GM12864 (cell line): Measurements from ENCODE around the gene IFNG.
"Not testable (repeated sequence)": the region's sequence is repeated elsewhere in the genome, so short reads cannot be mapped to it uniquely, and the experiment has no call there.

Experiments used
- DNase-seq: peaks from one replicate; pipeline ENCODE4 v3.0.0-alpha.2; 2011; ENCODE audit warnings: low read depth
- H3K4me3 ChIP-seq: 2 replicates; pipeline ENCODE4 v1.5.1; 2011; ENCODE audit warnings: mild to moderate bottlenecking, low read depth, low read length, control low read depth
- TF ChIP-seq, protein P1 (sequence below): IDR thresholded peaks from 2 replicates; pipeline ENCODE4 v1.5.1; 2011; ENCODE audit warnings: low read depth, mild to moderate bottlenecking, moderate library complexity, low read length, control low read depth, inconsistent platforms; ENCODE audit errors: missing control alignments

IFNG gene

DNA sequence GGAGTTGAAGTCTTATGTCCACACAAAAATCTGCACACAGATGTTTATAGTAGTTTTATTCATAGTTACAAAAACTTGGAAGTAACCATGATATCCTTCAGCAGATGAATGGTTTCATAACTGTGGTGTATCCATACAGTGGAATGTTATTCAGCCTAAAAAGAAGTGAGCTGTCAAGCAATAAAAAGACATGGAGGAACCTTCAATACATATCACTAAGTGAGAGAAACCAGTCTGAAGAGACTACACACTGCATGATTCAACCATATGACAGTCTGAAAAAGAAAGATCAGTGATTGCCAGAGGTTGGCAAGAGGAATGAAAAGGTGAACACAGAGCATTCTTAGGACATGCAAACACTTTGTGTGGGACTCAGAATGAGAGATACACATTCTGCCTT lies 18.6 kb upstream of the IFNG start:
- TF ChIP-seq, protein P1, sequence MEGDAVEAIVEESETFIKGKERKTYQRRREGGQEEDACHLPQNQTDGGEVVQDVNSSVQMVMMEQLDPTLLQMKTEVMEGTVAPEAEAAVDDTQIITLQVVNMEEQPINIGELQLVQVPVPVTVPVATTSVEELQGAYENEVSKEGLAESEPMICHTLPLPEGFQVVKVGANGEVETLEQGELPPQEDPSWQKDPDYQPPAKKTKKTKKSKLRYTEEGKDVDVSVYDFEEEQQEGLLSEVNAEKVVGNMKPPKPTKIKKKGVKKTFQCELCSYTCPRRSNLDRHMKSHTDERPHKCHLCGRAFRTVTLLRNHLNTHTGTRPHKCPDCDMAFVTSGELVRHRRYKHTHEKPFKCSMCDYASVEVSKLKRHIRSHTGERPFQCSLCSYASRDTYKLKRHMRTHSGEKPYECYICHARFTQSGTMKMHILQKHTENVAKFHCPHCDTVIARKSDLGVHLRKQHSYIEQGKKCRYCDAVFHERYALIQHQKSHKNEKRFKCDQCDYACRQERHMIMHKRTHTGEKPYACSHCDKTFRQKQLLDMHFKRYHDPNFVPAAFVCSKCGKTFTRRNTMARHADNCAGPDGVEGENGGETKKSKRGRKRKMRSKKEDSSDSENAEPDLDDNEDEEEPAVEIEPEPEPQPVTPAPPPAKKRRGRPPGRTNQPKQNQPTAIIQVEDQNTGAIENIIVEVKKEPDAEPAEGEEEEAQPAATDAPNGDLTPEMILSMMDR, result no peak
- H3K4me3 ChIP-seq, result no peak overlapping the region
- DNase-seq, result no peak

DNA sequence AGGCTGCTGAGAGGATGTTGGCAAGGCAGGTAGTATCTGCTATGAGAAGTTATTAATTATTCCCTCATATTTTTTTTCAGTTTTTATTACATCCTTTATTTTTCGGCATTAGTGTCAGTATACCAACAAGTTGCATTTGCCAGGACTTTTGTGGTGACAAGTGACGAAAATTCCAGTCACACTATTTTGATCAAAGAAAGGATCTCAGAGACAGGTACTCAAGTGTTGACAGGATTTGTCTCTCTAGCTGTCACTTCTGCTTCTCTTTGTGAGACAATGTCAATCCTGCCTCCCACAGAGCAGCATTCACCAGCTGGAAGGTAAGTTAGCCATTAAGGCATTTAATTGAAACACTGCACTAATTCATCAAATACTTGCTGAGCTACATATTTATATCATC lies 18.0 kb upstream of the IFNG start:
- DNase-seq, result no peak
- TF ChIP-seq, protein P1, result no peak
- no peak overlapping the region for H3K4me3 ChIP-seq

DNA sequence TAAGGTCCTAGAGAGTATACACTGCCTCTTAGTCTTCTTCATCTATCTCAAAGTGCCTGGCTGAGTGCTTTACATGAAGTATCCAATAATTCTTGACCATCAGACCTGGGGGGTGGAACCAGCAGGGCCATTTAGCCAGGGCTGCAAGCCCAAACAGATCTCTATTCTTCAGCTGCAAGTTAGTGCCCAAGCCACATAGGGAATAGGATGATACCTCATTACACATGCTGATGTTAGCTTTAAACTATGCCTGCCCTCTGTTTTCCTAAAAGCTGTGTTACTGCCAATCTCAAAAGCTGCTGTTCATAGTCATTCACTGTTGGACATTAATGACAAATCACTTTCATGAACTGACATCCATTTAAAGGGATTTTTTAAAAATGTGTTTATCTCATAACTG lies 16.7 kb upstream of the IFNG start:
- no peak for DNase-seq
- TF ChIP-seq, protein P1, result no peak

DNA sequence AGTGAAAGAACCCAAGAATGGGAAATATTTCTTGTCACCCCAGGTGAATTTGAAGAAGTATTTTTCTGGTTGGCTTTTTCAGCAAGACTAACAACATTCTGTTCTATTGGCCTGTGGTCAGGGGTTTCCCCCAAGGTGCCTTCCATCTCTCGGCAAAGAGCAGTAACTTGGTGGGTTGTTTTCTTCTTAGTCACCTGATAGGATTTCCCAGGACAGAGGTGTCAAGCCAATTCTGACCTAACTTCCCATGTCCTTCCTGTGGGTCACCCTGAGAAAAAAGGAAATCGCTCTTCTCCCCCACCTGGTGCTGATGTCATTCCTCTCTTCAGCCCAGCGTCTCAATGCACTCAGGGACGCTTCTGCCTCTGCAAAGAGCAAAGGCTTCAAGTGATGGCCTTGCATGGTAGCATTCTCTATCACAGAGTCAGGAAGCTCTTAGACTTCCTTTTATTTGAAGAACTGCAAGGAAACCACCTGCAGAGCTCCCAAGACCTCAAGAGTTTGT lies 16.1 kb upstream of the IFNG start:
- TF ChIP-seq, protein P1, result no peak
- H3K4me3 ChIP-seq, result no peak overlapping the region
- peak; percentile 43 for DNase-seq

More for the DNA sequence above, 16.7 kb upstream of the IFNG start:
- no peak overlapping the region for H3K4me3 ChIP-seq

DNA sequence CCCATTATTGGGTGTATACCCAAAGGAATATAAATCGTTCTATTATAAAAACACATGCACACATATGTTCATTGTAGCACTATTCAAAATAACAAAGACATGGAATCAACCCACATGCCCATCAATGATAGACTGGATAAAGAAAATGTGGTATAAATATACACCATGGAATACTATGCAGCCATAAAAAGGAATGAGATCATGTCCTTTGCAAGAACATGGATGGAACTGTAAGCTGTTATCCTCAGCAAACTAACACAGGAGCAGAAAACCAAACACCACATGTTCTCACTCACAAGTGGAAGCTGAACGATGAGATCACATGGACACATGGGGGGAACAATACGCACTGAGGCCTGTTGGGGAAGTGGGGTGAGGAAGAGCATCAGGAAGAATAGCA lies 15.2 kb upstream of the IFNG start:
- H3K4me3 ChIP-seq, DNase-seq: not testable (repeated sequence)

DNA sequence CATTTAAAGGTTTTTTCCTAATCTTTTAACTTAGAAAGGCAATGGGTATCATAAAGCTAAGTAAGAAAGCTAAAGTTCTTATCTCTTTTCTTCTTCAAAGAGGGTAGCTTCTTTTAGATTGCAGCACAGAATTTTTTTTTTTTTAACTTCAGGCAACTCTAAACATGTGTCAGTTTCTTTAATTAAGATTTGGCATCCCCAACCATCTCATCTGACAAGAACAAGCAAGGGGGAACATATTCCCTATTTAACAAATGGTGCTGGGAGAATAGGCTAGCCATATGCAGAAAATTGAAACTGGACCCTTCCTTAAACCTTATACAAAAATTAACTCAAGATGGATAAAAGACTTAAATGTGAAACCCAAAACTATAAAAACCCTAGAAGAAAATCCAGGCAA lies 14.3 kb upstream of the IFNG start:
- DNase-seq, result no peak
- H3K4me3 ChIP-seq, result no peak overlapping the region
- TF ChIP-seq, protein P1, result no peak

DNA sequence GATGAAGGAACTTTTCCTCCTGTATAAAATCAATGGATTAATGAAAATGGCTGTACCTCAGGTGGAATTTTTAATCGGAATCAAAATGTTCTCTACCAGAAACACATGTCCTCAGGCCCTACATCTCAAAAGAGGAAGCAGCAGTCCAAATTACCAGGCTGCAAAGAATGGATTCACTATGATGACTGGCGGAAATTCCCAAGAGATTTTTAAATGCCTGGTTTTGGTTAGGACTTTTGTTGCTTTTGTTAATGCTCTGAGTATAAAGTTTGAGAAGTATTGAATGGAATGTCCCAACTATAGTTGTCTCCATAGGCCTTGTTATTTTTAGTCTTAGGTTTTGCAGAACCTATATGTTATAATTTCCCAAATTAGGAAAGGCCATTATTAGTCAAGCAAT lies 11.2 kb upstream of the IFNG start:
- TF ChIP-seq, protein P1, result no peak
- H3K4me3 ChIP-seq, result no peak overlapping the region
- no peak for DNase-seq
